ENCODE data around the gene OSGIN1. TPM values are rescaled to one million over a fixed set of nuclear protein-coding genes. Genes with fewer than 3 reads are reported as not detected.

The OSGIN1 gene
- total and polyA plus RNA-seq, 2 donors (not counting 1 experiment from before 2014, with no cell fraction given): 0.85 to 1.8 TPM

GRCh38 chr16:83934684-83934977 lies 18.4 kb upstream of the OSGIN1 start:
- Histone ChIP-seq H3K36me3 (replicated peaks in 1 of 2; ENCODE audit: control extremely low read depth in 1 of 2, control insufficient read depth in 1 of 2, extremely low read depth in 1 of 2, insufficient read depth in 2 of 2, low read length in 1 of 2) (no peaks in the 10 kb centered on the region), H3K4me3 (ENCODE audit: control extremely low read depth in 1 of 5, extremely low read depth in 1 of 5, insufficient read depth in 1 of 5, low read depth in 2 of 5, low read length in 4 of 5) (no peak overlapping the region), H2AFZ (ENCODE audit: insufficient read depth, low read depth, low read length, poor library complexity, severe bottlenecking) (no peak overlapping the region), H4K20me1 (ENCODE audit: control insufficient read depth, insufficient read depth, low read length, poor library complexity, severe bottlenecking) (no peaks in the 10 kb centered on the region), H3K9me3 (ENCODE audit: control extremely low read depth in 1 of 3, control insufficient read depth in 2 of 3, insufficient read depth in 1 of 3, low read length in 2 of 3) (no peaks in the 10 kb centered on the region), H3K27me3 (replicated peaks in 1 of 4; ENCODE audit: control extremely low read depth in 1 of 4, control insufficient read depth in 3 of 4, insufficient read depth in 4 of 4, low read length in 3 of 4) (no peaks in the 10 kb centered on the region), H3K27ac (ENCODE audit: low read length in 2 of 2) (no peak overlapping the region), H3K9ac (ENCODE audit: low read length) (no peak overlapping the region), H3K79me2 (ENCODE audit: control insufficient read depth, insufficient read depth, low read length) (no peaks in the 10 kb centered on the region), H3K4me1 (ENCODE audit: control insufficient read depth in 2 of 2, insufficient read depth in 2 of 2, low read length in 2 of 2) (no peaks in the 10 kb centered on the region), H3K4me2 (replicated peaks; ENCODE audit: low read depth, low read length, poor library complexity, severe bottlenecking) (no peak overlapping the region)
- H3K4me1 Mint-ChIP-seq: peaks cover 4% of the 10 kb centered on the region
- H3K4me3 Mint-ChIP-seq: no peak overlapping the region
- intact Hi-C loops (cut with micrococcal nuclease): no loop called here
- no peaks in the 10 kb centered on the region for H3K9me3 Mint-ChIP-seq (ENCODE audit: insufficient read depth)
- no peak for TF ChIP-seq EZH2 (IDR thresholded peaks at IDR 0.05; ENCODE audit: borderline replicate concordance, insufficient read depth, low read depth, low read length, poor library complexity, severe bottlenecking)
- TF ChIP-seq CTCF (IDR thresholded peaks at IDR 0.05): no peak
- 87% methylated on average over 11 of the region's 12 CpGs for WGBS (ENCODE audit: insufficient coverage)
- no peak overlapping the region for H3K27ac Mint-ChIP-seq
- ChIA-PET POLR2A (no interaction called here), CTCF (no interaction called here)
- DNase-seq (no peak), ATAC-seq (ENCODE audit: low read depth) (no peak)
- H3K27me3 Mint-ChIP-seq: peaks cover 4% of the 10 kb centered on the region

GRCh38 chr16:83935005-83935857 lies 17.8 kb upstream of the OSGIN1 start:
- intact Hi-C loops (cut with micrococcal nuclease): no loop called here
- Histone ChIP-seq H3K4me3 (ENCODE audit: control extremely low read depth in 1 of 5, extremely low read depth in 1 of 5, insufficient read depth in 1 of 5, low read depth in 2 of 5, low read length in 4 of 5) (no peak overlapping the region), H3K9ac (ENCODE audit: low read length) (no peak overlapping the region), H3K27ac (ENCODE audit: low read length in 2 of 2) (no peak overlapping the region), H3K9me3 (ENCODE audit: control extremely low read depth in 1 of 3, control insufficient read depth in 2 of 3, insufficient read depth in 1 of 3, low read length in 2 of 3) (no peaks in the 10 kb centered on the region), H3K36me3 (replicated peaks in 1 of 2; ENCODE audit: control extremely low read depth in 1 of 2, control insufficient read depth in 1 of 2, extremely low read depth in 1 of 2, insufficient read depth in 2 of 2, low read length in 1 of 2) (no peaks in the 10 kb centered on the region), H3K79me2 (ENCODE audit: control insufficient read depth, insufficient read depth, low read length) (no peaks in the 10 kb centered on the region), H2AFZ (ENCODE audit: insufficient read depth, low read depth, low read length, poor library complexity, severe bottlenecking) (no peak overlapping the region), H4K20me1 (ENCODE audit: control insufficient read depth, insufficient read depth, low read length, poor library complexity, severe bottlenecking) (no peaks in the 10 kb centered on the region), H3K4me1 (ENCODE audit: control insufficient read depth in 2 of 2, insufficient read depth in 2 of 2, low read length in 2 of 2) (no peaks in the 10 kb centered on the region), H3K4me2 (replicated peaks; ENCODE audit: low read depth, low read length, poor library complexity, severe bottlenecking) (no peak overlapping the region), H3K27me3 (replicated peaks in 1 of 4; ENCODE audit: control extremely low read depth in 1 of 4, control insufficient read depth in 3 of 4, insufficient read depth in 4 of 4, low read length in 3 of 4) (no peaks in the 10 kb centered on the region)
- H3K27ac Mint-ChIP-seq: no peak overlapping the region
- DNase-seq (no peak), ATAC-seq (ENCODE audit: low read depth) (no peak)
- 95% methylated on average over 30 of the region's 30 CpGs for WGBS (ENCODE audit: insufficient coverage)
- peaks cover 4% of the 10 kb centered on the region for H3K4me1 Mint-ChIP-seq
- CTCF ChIA-PET: interaction anchor here (3.5 kb wide), 1 partner anchor 8 kb away, joined by 14 read pairs; no protein-coding TSS in a partner anchor
- POLR2A ChIA-PET: no interaction called here
- H3K27me3 Mint-ChIP-seq: peaks cover 4% of the 10 kb centered on the region
- TF ChIP-seq CTCF (IDR thresholded peaks at IDR 0.05) (no peak), EZH2 (IDR thresholded peaks at IDR 0.05; ENCODE audit: borderline replicate concordance, insufficient read depth, low read depth, low read length, poor library complexity, severe bottlenecking) (no peak)
- H3K9me3 Mint-ChIP-seq (ENCODE audit: insufficient read depth): no peaks in the 10 kb centered on the region
- no peak overlapping the region for H3K4me3 Mint-ChIP-seq

Measured in B cell (primary cell).